Measurements from ENCODE around the gene SLC24A3.

Gene SLC24A3

GRCh38 chr20:19648024-19648423 is 435.6 kb downstream of the SLC24A3 start:
- DNase-seq (ENCODE audit: low read depth): no peak
- TF ChIP-seq CTCF (IDR thresholded peaks at IDR 0.05; ENCODE audit: low read length, missing control alignments): no peak
- H3K4me3 ChIP-seq (replicated peaks; ENCODE audit: low read depth, low read length): no peak overlapping the region

- no peak for TF ChIP-seq CTCF (IDR thresholded peaks at IDR 0.05; ENCODE audit: low read length, missing control alignments)
- DNase-seq (ENCODE audit: low read depth): no peak
Measured at GRCh38 chr20:19649041-19649440, 436.6 kb downstream of the SLC24A3 start.

DNA sequence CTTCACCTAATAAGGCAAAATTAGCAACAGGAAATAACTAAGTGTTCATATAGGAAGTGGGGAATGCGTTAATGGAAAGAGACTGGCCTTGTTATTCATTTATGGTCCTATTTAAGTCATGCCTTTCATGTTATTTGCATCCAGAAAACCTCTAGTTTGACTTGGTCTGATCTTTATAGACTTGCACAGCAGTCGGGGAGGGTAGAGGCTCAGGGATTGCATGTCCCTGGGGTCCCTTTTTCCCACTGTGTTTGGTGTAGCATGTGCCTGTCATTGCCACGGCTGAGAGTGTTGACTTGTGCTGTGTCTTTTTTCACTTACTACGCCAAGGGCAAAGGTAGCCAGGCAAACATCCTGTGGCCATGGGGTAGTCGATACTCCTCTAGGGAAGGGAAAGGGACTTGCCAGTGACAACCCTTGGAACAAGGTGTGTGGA is 440.2 kb downstream of the SLC24A3 start:
- DNase-seq (ENCODE audit: low read depth): no peak
- H3K4me3 ChIP-seq (replicated peaks; ENCODE audit: low read depth, low read length): no peak overlapping the region
- TF ChIP-seq CTCF (IDR thresholded peaks at IDR 0.05; ENCODE audit: low read length, missing control alignments): no peak

More at GRCh38 chr20:19649041-19649440, 436.6 kb downstream of the SLC24A3 start:
- no peak overlapping the region for H3K4me3 ChIP-seq (replicated peaks; ENCODE audit: low read depth, low read length)

GRCh38 chr20:19653327-19653726 is 440.9 kb downstream of the SLC24A3 start:
- DNase-seq (ENCODE audit: low read depth): no peak
- TF ChIP-seq CTCF (IDR thresholded peaks at IDR 0.05; ENCODE audit: low read length, missing control alignments): no peak
- H3K4me3 ChIP-seq (replicated peaks; ENCODE audit: low read depth, low read length): no peak overlapping the region

GRCh38 chr20:19654921-19655320 is 442.5 kb downstream of the SLC24A3 start:
- no peak for DNase-seq (ENCODE audit: low read depth)
- no peak for TF ChIP-seq CTCF (IDR thresholded peaks at IDR 0.05; ENCODE audit: low read length, missing control alignments)
- H3K4me3 ChIP-seq (replicated peaks; ENCODE audit: low read depth, low read length): no peak overlapping the region

DNA sequence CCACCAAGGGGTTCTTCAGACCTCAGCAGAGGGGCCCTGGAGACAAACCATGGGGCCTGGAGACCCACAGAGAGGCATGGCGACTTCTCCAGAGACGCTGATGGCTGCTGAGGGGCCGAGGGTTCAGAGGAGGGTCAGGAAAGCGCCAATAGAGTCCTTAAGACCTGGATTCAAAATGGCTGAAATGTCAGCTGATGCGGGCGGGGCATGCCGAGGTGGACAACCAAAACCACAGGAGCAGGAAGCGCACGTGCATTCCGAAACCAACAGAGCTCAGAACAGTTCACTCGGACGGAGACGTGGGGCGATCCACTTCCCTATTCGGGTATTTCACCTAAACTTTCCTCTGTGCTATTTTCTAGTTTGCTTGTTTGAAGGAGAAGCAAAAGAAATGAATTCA is 445.7 kb downstream of the SLC24A3 start:
- no peak for TF ChIP-seq CTCF (IDR thresholded peaks at IDR 0.05; ENCODE audit: low read length, missing control alignments)
- H3K4me3 ChIP-seq (replicated peaks; ENCODE audit: low read depth, low read length): no peak overlapping the region
- no peak for DNase-seq (ENCODE audit: low read depth)

DNA sequence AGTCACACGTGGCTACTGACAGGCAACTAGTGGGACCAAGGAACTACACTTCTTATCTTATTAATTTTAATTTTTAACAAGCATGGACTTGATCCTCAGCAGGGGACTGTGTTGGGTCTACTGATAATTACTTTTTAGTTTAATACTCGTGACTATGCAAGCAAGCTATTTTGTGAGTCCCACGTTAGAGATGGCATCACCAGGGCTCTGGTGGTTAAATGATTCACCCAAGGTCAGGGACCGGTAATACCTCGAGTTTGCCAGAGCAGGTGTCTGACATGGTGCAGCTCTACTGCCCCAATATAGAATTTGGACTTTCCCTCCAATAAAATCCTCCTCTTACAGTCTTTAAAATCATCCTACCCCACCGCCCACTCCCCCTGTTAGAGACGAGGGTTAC is 447.0 kb downstream of the SLC24A3 start:
- DNase-seq (ENCODE audit: low read depth): no peak
- no peak for TF ChIP-seq CTCF (IDR thresholded peaks at IDR 0.05; ENCODE audit: low read length, missing control alignments)
- H3K4me3 ChIP-seq (replicated peaks; ENCODE audit: low read depth, low read length): no peak overlapping the region

Data from fibroblast of pulmonary artery (primary cell).